ENCODE data around the gene FER. TPM values are rescaled to one million over a fixed set of nuclear protein-coding genes. Genes with fewer than 3 reads are reported as not detected.

Gene FER
- polyA plus RNA-seq, 1 donor (not counting 4 experiments of a cell fraction or from before 2014, with no cell fraction given): 17.1 TPM

DNA sequence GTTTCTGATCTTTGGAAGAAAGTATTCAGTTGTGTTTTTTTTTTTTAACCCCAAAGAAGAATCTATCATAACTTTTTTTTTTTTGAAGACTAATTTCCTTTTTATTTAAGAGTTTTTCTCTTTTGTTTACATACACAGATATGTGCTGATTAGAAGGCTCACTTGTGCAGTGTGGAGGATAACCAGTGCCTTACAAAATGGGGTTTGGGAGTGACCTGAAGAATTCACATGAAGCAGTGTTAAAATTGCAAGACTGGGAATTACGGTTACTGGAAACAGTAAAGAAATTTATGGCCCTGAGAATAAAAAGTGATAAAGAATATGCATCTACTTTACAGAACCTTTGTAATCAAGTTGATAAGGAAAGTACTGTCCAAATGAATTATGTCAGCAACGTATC lies 50.3 kb downstream of the FER start:
- no peak overlapping the region for H3K4me2 ChIP-seq (ENCODE audit: control insufficient read depth, extremely low read depth, insufficient read depth, low read depth, low read length)
- H3K9ac ChIP-seq (ENCODE audit: control insufficient read depth, extremely low read depth, insufficient read depth, low read length): no peak overlapping the region
- H3K27ac ChIP-seq (ENCODE audit: control insufficient read depth, insufficient read depth, low read length): no peak overlapping the region
- no peak overlapping the region for H3K4me3 ChIP-seq (ENCODE audit: control insufficient read depth in 2 of 3, extremely low read depth in 1 of 3, insufficient read depth in 2 of 3, low read depth in 1 of 3, low read length in 3 of 3)
- peaks cover 34% of the 10 kb centered on the region for H3K79me2 ChIP-seq (ENCODE audit: control insufficient read depth, insufficient read depth, low read length)
- dilution Hi-C loops (cut with MboI; ENCODE audit: extremely low pct_ligation_motif_present, low sequenced_read_pairs): no loop called here
- no peak for TF ChIP-seq EZH2 (IDR thresholded peaks at IDR 0.05; ENCODE audit: low read length)
- TF ChIP-seq, protein P1, sequence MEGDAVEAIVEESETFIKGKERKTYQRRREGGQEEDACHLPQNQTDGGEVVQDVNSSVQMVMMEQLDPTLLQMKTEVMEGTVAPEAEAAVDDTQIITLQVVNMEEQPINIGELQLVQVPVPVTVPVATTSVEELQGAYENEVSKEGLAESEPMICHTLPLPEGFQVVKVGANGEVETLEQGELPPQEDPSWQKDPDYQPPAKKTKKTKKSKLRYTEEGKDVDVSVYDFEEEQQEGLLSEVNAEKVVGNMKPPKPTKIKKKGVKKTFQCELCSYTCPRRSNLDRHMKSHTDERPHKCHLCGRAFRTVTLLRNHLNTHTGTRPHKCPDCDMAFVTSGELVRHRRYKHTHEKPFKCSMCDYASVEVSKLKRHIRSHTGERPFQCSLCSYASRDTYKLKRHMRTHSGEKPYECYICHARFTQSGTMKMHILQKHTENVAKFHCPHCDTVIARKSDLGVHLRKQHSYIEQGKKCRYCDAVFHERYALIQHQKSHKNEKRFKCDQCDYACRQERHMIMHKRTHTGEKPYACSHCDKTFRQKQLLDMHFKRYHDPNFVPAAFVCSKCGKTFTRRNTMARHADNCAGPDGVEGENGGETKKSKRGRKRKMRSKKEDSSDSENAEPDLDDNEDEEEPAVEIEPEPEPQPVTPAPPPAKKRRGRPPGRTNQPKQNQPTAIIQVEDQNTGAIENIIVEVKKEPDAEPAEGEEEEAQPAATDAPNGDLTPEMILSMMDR (optimal IDR thresholded peaks at IDR 0.05 in 1 of 3, IDR thresholded peaks at IDR 0.05 in 1 of 3, conservative IDR thresholded peaks at IDR 0.05 in 1 of 3; ENCODE audit: extremely low read depth in 1 of 3, insufficient read depth in 2 of 3, low read length in 3 of 3): no peak
- FAIRE-seq (no peak), DNase-seq (ENCODE audit: low read depth, low spot score) (no peak)
- H3K9me3 ChIP-seq (ENCODE audit: control insufficient read depth, low read depth, low read length): no peaks in the 10 kb centered on the region
- H3K9me1 ChIP-seq (ENCODE audit: control insufficient read depth, extremely low read depth, insufficient read depth, low read length): no peaks in the 10 kb centered on the region
- peaks cover 0 to 14% of the 10 kb centered on the region in 2 experiments for H3K36me3 ChIP-seq (ENCODE audit: control insufficient read depth in 2 of 2, extremely low read depth in 1 of 2, insufficient read depth in 2 of 2, low read length in 2 of 2)
- H3K27me3 ChIP-seq (ENCODE audit: control insufficient read depth, extremely low read depth, insufficient read depth, low read length): no peaks in the 10 kb centered on the region
- no peak overlapping the region for H2AFZ ChIP-seq (ENCODE audit: control insufficient read depth, low read length)
- no peaks in the 10 kb centered on the region for H4K20me1 ChIP-seq (ENCODE audit: control insufficient read depth, extremely low read depth, insufficient read depth, low read length)
- peaks cover 20% of the 10 kb centered on the region for H3K4me1 ChIP-seq (ENCODE audit: control insufficient read depth, extremely low read depth, insufficient read depth, low read length)

DNA sequence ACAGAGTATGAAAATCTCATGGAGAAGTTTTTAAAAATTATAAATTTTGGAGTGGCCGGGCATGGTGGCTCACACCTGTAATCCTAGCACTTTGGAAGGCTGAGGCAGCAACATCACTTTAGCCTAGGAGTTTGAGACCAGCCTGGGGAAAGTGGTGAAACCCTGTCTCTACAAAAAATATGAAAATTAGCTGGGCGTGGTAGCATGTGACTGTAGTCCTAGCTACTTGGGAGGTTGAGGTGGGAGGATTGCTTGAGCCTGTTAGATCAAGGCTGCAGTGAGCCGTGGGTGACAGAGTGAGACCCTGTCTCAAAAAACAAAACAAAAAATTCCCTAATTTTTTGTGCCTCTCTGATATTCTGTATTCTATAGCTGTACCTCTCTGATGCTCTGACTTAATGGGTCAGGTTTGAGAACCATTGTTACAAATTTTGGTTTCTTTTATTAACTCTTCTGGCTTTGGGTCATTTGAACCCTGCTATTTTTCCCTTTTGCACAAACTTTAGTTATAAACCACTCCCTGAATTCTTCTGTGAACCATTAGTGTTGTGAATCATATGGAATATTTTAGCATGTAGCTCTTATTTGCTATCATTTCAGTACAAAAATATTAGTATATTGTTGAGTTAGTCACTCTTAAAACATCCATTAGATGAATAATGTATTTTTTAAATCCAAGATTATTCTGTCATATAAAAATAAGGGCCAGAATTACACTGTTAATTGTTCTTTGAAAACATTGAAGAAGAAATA lies 51.0 kb downstream of the FER start:
- peak overlapping the region; percentile 29 for H3K4me2 ChIP-seq (ENCODE audit: control insufficient read depth, extremely low read depth, insufficient read depth, low read depth, low read length)
- no peaks in the 10 kb centered on the region for H3K9me1 ChIP-seq (ENCODE audit: control insufficient read depth, extremely low read depth, insufficient read depth, low read length)
- H3K9me3 ChIP-seq (ENCODE audit: control insufficient read depth, low read depth, low read length): peaks cover 2% of the 10 kb centered on the region
- peak overlapping the region; percentile 13 for H3K27ac ChIP-seq (ENCODE audit: control insufficient read depth, insufficient read depth, low read length)
- no peak overlapping the region for H3K9ac ChIP-seq (ENCODE audit: control insufficient read depth, extremely low read depth, insufficient read depth, low read length)
- DNase-seq (ENCODE audit: low read depth, low spot score) (no peak), FAIRE-seq (no peak)
- dilution Hi-C loops (cut with MboI; ENCODE audit: extremely low pct_ligation_motif_present, low sequenced_read_pairs): no loop called here
- no peak overlapping the region for H3K4me3 ChIP-seq (ENCODE audit: control insufficient read depth in 2 of 3, extremely low read depth in 1 of 3, insufficient read depth in 2 of 3, low read depth in 1 of 3, low read length in 3 of 3)
- H3K79me2 ChIP-seq (ENCODE audit: control insufficient read depth, insufficient read depth, low read length): peaks cover 35% of the 10 kb centered on the region
- no peak for TF ChIP-seq EZH2 (IDR thresholded peaks at IDR 0.05; ENCODE audit: low read length)
- TF ChIP-seq, protein P1 (optimal IDR thresholded peaks at IDR 0.05 in 1 of 3, IDR thresholded peaks at IDR 0.05 in 1 of 3, conservative IDR thresholded peaks at IDR 0.05 in 1 of 3; ENCODE audit: extremely low read depth in 1 of 3, insufficient read depth in 2 of 3, low read length in 3 of 3): no peak
- H3K4me1 ChIP-seq (ENCODE audit: control insufficient read depth, extremely low read depth, insufficient read depth, low read length): peaks cover 20% of the 10 kb centered on the region
- peaks cover 0 to 14% of the 10 kb centered on the region in 2 experiments for H3K36me3 ChIP-seq (ENCODE audit: control insufficient read depth in 2 of 2, extremely low read depth in 1 of 2, insufficient read depth in 2 of 2, low read length in 2 of 2)
- H3K27me3 ChIP-seq (ENCODE audit: control insufficient read depth, extremely low read depth, insufficient read depth, low read length): no peaks in the 10 kb centered on the region
- H2AFZ ChIP-seq (ENCODE audit: control insufficient read depth, low read length): no peak overlapping the region
- H4K20me1 ChIP-seq (ENCODE audit: control insufficient read depth, extremely low read depth, insufficient read depth, low read length): no peaks in the 10 kb centered on the region

All from keratinocyte (primary cell).